ENCODE data around the gene CCDC159. TPM values are rescaled to one million over a fixed set of nuclear protein-coding genes. Genes with fewer than 3 reads are reported as not detected.
"Not testable (repeated sequence)": the region's sequence is repeated elsewhere in the genome, so short reads cannot be mapped to it uniquely, and the experiment has no call there.

The CCDC159 gene
- polyA plus RNA-seq, 1 donor = 7.6 TPM

- DNase-seq (ENCODE audit: low read depth) = no peak
These were observed 19.3 kb downstream of the CCDC159 start for GRCh38 chr19:11365557-11366117.

- DNase-seq (ENCODE audit: low read depth) = no peak
These were observed 21.2 kb downstream of the CCDC159 start for GRCh38 chr19:11367528-11367927.

- no peak for DNase-seq (ENCODE audit: low read depth)
These were observed 24.4 kb downstream of the CCDC159 start for GRCh38 chr19:11370744-11371143.

GRCh38 chr19:11373166-11373884, 27.0 kb downstream of the CCDC159 start:
- DNase-seq (ENCODE audit: low read depth) = no peak

- DNase-seq (ENCODE audit: low read depth) = no peak
These were observed 27.6 kb downstream of the CCDC159 start for GRCh38 chr19:11373885-11374432.

- peak; percentile 98 for DNase-seq (ENCODE audit: low read depth)
These were observed 28.3 kb downstream of the CCDC159 start, which contains the start of gene SWSAP1 for GRCh38 chr19:11374433-11375142. Gene SWSAP1 (plus strand): TSS chr19:11374666. CDS start chr19:11374681, 15 bp downstream.

- no peak for DNase-seq (ENCODE audit: low read depth)
These were observed 29.0 kb downstream of the CCDC159 start for GRCh38 chr19:11375143-11375948.

- no peak for DNase-seq (ENCODE audit: low read depth)
These were observed 30.9 kb downstream of the CCDC159 start for GRCh38 chr19:11377237-11377636.

GRCh38 chr19:11377756-11378155, 31.4 kb downstream of the CCDC159 start:
- DNase-seq (ENCODE audit: low read depth) = no peak

- no peak for DNase-seq (ENCODE audit: low read depth)
These were observed 32.2 kb downstream of the CCDC159 start for GRCh38 chr19:11378319-11379189.

- DNase-seq (ENCODE audit: low read depth) = not testable (repeated sequence)
These were observed 33.0 kb downstream of the CCDC159 start for GRCh38 chr19:11379269-11379845.

- no peak for DNase-seq (ENCODE audit: low read depth)
These were observed 33.6 kb downstream of the CCDC159 start for GRCh38 chr19:11379857-11380350.

GRCh38 chr19:11380653-11381537, 34.6 kb downstream of the CCDC159 start:
- DNase-seq (ENCODE audit: low read depth) = peak; percentile 87

GRCh38 chr19:11382898-11383705, 36.8 kb downstream of the CCDC159 start:
- no peak for DNase-seq (ENCODE audit: low read depth)

GRCh38 chr19:11383706-11384048, 37.4 kb downstream of the CCDC159 start:
- no peak for DNase-seq (ENCODE audit: low read depth)

- DNase-seq (ENCODE audit: low read depth) = no peak
These were observed 38.4 kb downstream of the CCDC159 start for GRCh38 chr19:11384778-11385129.

- DNase-seq (ENCODE audit: low read depth) = no peak
These were observed 41.1 kb downstream of the CCDC159 start for GRCh38 chr19:11387162-11388034.

Measured in forelimb muscle (tissue), 1 donor.